DND-41 (cell line): ENCODE measurements around the gene SLC29A2.

Experiments
- ATAC-seq: fragments of 200-7000 bp; cut with Tn5 transposase; 3 replicates; pipeline ENCODE4 v1.9.1; 2021; ENCODE audit warnings: low read depth; ENCODE audit not compliant: insufficient read depth
- DNase-seq: peaks from one replicate; pipeline ENCODE4 v3.0.0-alpha.2; 2020
- H2AFZ ChIP-seq: 2 replicates; pipeline ENCODE4 v1.6.0; 2012; ENCODE audit warnings: low read depth, low read length
- H3K27ac ChIP-seq: 2 replicates; pipeline ENCODE4 v1.5.1; 2012; ENCODE audit warnings: low read length, inconsistent platforms
- H3K27me3 ChIP-seq: fragments of 200-600 bp; sonication (generic); 2 replicates; pipeline ENCODE4 v1.6.0; 2012; ENCODE audit warnings: low read length, mild to moderate bottlenecking, inconsistent platforms; ENCODE audit not compliant: insufficient read depth, poor library complexity
- H3K36me3 ChIP-seq: 2 replicates; pipeline ENCODE4 v1.5.1; 2012; ENCODE audit warnings: low read length, inconsistent platforms; ENCODE audit not compliant: insufficient read depth
- H3K4me1 ChIP-seq: 2 replicates; pipeline ENCODE4 v1.5.1; 2012; ENCODE audit warnings: mild to moderate bottlenecking, low read length; ENCODE audit not compliant: insufficient read depth
- H3K4me2 ChIP-seq: 2 replicates; pipeline ENCODE4 v1.6.0; 2012; ENCODE audit warnings: mild to moderate bottlenecking, moderate library complexity, low read length, inconsistent platforms; ENCODE audit not compliant: insufficient read depth
- H3K4me3 ChIP-seq, 2 experiments: fragments of 200-600 bp in 1 of 2; shearing (Covaris generic) in 1 of 2; 2 replicates each; pipeline ENCODE4 v1.5.1; 2012 to 2016; ENCODE audit warnings: inconsistent platforms in 2 of 2, low read length in 2 of 2, mild to moderate bottlenecking in 2 of 2, low read depth in 1 of 2, moderate library complexity in 1 of 2
- H3K79me2 ChIP-seq: 2 replicates; pipeline ENCODE4 v1.6.0; 2012; ENCODE audit warnings: low read length, inconsistent platforms; ENCODE audit not compliant: insufficient read depth
- H3K9ac ChIP-seq: 2 replicates; pipeline ENCODE4 v1.6.0; 2012; ENCODE audit warnings: low read depth, mild to moderate bottlenecking, inconsistent platforms, low read length, moderate library complexity
- H3K9me3 ChIP-seq: 2 replicates; pipeline ENCODE4 v1.5.1; 2012; ENCODE audit warnings: low read length, moderate library complexity, mild to moderate bottlenecking, inconsistent platforms; ENCODE audit not compliant: insufficient read depth, severe bottlenecking
- H4K20me1 ChIP-seq: 2 replicates; pipeline ENCODE4 v1.6.0; 2012; ENCODE audit warnings: low read length; ENCODE audit not compliant: insufficient read depth
- EZH2 ChIP-seq: IDR thresholded peaks from 3 replicates; pipeline ENCODE4 v1.6.1; 2012; ENCODE audit warnings: borderline replicate concordance, low read depth, mild to moderate bottlenecking, moderate library complexity, low read length, inconsistent platforms; ENCODE audit not compliant: severe bottlenecking
- TF ChIP-seq, protein P1 (sequence below): IDR thresholded peaks from 2 replicates; pipeline ENCODE4 v1.5.1; 2012; ENCODE audit warnings: borderline replicate concordance, low read length, moderate library complexity, mild to moderate bottlenecking; ENCODE audit not compliant: poor library complexity, severe bottlenecking; ENCODE audit errors: extremely low read depth

Gene SLC29A2

GRCh38 chr11:66324664-66325063 lies 46.9 kb downstream of the SLC29A2 start:
- Histone ChIP-seq H3K9ac (no peak overlapping the region), H4K20me1 (peaks cover 2% of the 10 kb centered on the region; the same call in 1 of the 2 replicates), H3K27me3 (no peaks in the 10 kb centered on the region), H3K4me3 (no peak overlapping the region), H3K9me3 (no peaks in the 10 kb centered on the region), H3K4me2 (no peak overlapping the region), H3K79me2 (no peaks in the 10 kb centered on the region), H3K36me3 (no peaks in the 10 kb centered on the region), H3K4me1 (peaks cover 37% of the 10 kb centered on the region), H2AFZ (no peak overlapping the region), H3K27ac (no peak overlapping the region)
- TF ChIP-seq, protein P1, sequence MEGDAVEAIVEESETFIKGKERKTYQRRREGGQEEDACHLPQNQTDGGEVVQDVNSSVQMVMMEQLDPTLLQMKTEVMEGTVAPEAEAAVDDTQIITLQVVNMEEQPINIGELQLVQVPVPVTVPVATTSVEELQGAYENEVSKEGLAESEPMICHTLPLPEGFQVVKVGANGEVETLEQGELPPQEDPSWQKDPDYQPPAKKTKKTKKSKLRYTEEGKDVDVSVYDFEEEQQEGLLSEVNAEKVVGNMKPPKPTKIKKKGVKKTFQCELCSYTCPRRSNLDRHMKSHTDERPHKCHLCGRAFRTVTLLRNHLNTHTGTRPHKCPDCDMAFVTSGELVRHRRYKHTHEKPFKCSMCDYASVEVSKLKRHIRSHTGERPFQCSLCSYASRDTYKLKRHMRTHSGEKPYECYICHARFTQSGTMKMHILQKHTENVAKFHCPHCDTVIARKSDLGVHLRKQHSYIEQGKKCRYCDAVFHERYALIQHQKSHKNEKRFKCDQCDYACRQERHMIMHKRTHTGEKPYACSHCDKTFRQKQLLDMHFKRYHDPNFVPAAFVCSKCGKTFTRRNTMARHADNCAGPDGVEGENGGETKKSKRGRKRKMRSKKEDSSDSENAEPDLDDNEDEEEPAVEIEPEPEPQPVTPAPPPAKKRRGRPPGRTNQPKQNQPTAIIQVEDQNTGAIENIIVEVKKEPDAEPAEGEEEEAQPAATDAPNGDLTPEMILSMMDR: no peak
- no peak for TF ChIP-seq EZH2
- DNase-seq (no peak), ATAC-seq (no peak)

GRCh38 chr11:66323684-66324083 lies 47.9 kb downstream of the SLC29A2 start:
- TF ChIP-seq EZH2: no peak
- TF ChIP-seq, protein P1: no peak
- ATAC-seq (no peak), DNase-seq (no peak)
- peaks cover 2% of the 10 kb centered on the region; the same call in 1 of the 2 replicates for H4K20me1 ChIP-seq
- no peak overlapping the region for H3K4me3 ChIP-seq
- no peaks in the 10 kb centered on the region for H3K9me3 ChIP-seq
- no peak overlapping the region for H3K9ac ChIP-seq
- peaks cover 44% of the 10 kb centered on the region for H3K4me1 ChIP-seq
- no peak overlapping the region for H3K4me2 ChIP-seq
- no peaks in the 10 kb centered on the region for H3K27me3 ChIP-seq
- H3K79me2 ChIP-seq: no peaks in the 10 kb centered on the region
- no peak overlapping the region for H2AFZ ChIP-seq
- no peak overlapping the region for H3K27ac ChIP-seq
- no peaks in the 10 kb centered on the region for H3K36me3 ChIP-seq

DNA sequence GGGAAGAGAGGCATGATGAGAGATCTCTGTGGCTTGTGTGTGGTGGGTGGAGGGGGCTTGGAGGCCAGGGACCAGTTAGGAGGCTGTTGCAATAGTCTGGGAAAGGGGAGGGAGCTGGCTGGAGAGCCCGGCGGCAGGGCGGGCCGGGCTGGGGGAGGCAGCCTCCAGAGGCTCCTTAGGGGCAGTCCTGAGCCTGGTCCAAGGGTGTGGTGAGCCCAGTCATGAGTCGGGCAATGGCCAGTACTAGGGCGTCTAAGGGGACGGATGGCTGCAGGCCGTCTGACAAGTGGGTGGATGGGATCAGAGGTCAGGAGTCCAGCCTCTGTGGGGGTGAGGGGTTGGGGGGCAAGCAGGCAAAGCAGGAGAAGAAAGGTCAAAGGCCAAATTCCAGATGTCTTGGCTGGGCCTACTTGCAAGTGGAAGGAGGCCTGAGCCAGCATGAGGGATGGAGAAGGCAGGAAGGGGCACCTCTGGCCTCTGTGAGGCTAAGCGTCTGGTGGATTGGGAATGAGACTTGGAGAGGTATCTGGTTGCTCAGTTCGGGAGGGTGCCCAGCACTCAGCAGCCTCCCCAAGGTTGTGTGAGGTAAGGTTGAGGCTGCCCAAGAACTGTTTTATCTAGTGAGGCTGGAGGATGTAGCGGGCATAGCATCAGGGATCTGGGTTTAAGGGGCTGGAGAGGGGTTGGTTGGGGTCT lies 48.7 kb downstream of the SLC29A2 start:
- Histone ChIP-seq H4K20me1 (peaks cover 2% of the 10 kb centered on the region; the same call in 1 of the 2 replicates), H2AFZ (no peak overlapping the region), H3K36me3 (no peaks in the 10 kb centered on the region), H3K9ac (no peak overlapping the region), H3K4me1 (peaks cover 44% of the 10 kb centered on the region), H3K27ac (no peak overlapping the region), H3K27me3 (no peaks in the 10 kb centered on the region), H3K9me3 (no peaks in the 10 kb centered on the region), H3K4me2 (no peak overlapping the region), H3K79me2 (no peaks in the 10 kb centered on the region), H3K4me3 (no peak overlapping the region)
- ATAC-seq (no peak), DNase-seq (no peak)
- TF ChIP-seq, protein P1: no peak
- TF ChIP-seq EZH2: no peak
